Hindlimb muscle (tissue), 1 donor: ENCODE data around the gene HIF1A. TPM values are rescaled to one million over a fixed set of nuclear protein-coding genes. Genes with fewer than 3 reads are reported as not detected.
"Not testable (repeated sequence)": the region's sequence is repeated elsewhere in the genome, so short reads cannot be mapped to it uniquely, and the experiment has no call there.

ENCODE experiments used
- DNase-seq: peaks from one replicate; pipeline ENCODE4 v3.0.0-alpha.2; 2013
- polyA plus RNA-seq: library from polyadenylated mRNA; unstranded; fragments of 120-200 nt; gene quantifications from one replicate; pipeline ENCODE4 v1.2.1, GENCODE V29; 2013; ENCODE audit not compliant: insufficient read length

Gene HIF1A
- polyA plus RNA-seq, result 56.4 TPM

DNA sequence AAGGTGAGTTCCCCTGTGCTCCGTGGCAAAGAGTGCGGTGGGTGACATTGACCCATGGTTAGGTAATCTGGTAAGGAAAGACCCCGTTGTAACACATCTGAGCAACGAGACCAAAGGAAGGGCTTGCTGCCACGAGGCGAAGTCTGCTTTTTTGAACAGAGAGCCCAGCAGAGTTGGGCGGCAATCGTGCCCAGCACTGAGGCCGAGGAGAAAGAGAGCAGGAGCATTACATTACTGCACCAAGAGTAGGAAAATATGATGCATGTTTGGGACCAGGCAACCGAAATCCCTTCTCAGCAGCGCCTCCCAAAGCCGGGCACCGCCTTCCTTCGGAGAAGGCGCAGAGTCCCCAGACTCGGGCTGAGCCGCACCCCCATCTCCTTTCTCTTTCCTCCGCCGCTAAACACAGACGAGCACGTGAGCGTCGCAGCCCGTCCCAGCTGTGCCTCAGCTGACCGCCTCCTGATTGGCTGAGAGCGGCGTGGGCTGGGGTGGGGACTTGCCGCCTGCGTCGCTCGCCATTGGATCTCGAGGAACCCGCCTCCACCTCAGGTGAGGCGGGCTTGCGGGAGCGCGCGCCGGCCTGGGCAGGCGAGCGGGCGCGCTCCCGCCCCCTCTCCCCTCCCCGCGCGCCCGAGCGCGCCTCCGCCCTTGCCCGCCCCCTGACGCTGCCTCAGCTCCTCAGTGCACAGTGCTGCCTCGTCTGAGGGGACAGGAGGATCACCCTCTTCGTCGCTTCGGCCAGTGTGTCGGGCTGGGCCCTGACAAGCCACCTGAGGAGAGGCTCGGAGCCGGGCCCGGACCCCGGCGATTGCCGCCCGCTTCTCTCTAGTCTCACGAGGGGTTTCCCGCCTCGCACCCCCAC, at the start of gene HIF1A:
HIF1A (plus strand) TSS at position 684 of the 865 bp plus-strand sequence. CDS start 292 bp downstream, outside the sequence.
- DNase-seq, result peak; percentile 99

DNA sequence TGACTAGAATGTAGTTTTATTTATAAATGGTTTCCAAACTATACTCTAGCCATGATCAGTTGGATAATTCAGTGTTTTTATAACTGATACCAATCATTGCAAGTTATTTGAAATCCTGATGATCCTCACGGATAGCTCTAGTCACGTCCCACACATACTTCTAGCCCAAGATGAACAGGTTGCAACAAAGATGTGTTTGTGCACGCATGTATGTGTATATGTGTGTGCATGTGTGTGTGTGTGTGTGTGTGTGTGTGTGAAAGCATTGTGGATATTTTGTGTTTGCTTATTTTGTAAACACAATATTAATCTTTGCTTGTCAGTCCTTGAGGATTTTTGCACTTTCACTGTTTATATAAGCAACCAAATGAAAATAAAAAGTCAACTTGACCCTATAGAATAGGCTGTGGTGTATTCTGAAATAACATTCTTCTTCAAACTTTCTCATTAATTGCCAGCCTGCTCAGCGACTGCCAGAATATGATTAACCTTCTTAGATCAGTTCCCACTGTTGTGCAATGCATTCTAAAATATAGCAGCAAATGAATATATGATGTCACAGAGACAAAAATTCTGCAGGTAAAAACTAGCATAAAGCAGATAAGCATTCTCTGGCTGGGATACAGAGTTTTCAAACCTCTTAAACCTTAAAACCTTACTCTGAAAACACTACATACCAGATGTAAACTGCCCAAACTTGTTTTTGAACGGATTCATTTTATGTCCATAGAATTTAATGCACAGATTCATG, 48.8 kb upstream of the HIF1A start:
- no peak for DNase-seq

DNA sequence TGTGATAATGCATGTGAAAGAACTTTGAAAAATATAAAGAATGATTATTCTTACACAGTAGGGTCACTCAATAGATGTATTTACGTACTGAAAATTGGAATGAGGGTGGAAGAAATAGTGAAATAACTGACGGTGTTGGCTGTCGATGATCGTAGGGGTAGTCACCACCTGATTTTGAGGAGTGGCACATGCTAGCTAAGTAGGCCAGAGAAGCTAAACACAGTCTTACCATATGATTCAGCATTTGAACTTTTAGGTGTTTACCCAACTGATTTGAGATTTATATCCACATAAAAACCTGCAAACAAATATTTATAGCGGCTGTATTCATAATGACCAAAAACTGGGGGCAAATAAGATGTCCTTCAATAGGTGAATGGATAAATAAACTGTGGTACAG, 47.6 kb upstream of the HIF1A start:
- DNase-seq, result no peak

DNA sequence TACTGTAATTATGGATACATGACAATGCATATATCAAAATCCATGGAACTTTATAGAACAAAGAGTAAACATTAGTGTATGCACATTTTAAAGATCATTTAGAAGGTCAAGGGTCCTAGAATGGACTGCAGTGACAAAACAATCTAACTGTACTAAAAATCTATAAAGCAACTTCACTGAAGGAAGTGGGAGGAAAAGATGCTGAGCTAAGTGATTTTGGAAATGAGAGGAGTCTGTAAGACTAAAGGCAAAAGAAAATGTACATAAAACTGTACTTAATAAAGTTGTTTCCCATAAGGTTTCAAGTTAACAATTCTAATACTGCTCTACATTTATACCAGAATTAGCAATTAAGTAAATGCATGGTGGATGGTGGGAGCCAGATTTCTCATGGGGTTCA, 46.9 kb upstream of the HIF1A start:
- DNase-seq, result no peak

DNA sequence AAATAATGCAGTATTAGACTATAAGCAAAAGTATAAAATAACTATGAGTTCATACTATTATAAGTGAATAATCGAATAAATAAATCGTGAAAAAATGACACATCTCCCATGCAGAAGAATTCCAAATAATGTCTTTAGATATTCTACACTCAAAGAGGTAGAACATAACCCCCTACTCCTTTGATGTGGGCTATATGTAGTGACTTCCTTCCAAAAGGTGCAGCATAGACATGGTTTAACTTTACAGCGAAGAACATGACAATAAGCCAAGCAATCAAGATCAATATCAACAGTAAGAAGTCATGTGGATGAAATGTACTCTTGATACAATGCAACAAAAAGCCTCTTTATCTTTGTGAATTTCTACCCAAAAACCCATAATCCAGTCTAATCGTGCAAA, 46.0 kb upstream of the HIF1A start:
- DNase-seq, result no peak

DNA sequence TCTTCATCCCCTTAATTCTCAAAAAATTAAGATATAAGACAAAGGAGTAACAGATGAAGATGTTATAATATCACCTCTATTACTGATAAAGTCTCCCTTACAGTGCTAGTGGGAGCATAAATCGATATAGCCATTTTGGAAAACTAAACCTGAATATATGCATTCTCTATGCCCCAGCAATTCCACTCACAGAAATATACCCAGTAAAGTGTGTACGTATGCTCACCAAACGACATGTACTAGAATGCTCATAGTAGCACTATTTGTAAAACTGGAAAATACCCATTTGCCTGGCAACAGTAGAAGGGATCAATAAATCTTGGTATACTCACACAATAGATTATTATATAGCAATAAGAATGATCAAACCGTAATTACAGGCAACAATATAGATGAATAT, 44.0 kb upstream of the HIF1A start:
- no peak for DNase-seq

DNA sequence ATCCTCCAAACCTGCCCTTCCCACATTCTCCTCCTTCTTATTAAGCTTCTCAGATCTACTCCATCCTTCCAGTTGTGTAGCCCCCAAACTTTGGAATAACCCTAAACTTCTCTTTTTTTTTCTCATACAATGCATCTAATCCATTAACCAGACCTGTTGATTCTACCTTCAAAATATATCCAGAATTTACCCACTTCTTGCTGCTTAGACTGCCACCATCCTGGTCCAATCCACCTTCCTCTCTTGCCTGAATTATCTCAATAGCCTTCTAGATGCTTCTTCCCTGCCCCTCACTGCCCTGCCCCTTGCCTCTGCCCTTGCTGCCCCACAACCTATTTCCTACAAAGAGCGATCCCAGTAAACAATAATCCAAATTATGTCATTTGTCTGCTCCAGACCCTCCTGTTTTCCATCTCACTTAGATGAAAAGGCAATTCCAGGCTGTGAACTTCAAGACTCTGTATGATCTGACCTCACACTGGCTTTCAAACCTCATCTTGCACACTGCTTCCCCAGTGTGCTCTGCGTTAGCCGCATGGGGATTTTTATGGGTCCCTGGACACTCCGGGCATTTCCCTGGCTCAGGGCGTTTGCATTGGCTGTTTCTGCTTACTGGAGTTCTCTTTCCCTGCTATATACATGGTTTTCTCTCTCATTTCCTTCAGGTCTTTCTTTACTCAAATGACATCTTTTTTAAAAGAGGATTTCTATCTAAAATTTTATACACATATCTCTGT, 42.6 kb upstream of the HIF1A start:
- DNase-seq, result no peak

DNA sequence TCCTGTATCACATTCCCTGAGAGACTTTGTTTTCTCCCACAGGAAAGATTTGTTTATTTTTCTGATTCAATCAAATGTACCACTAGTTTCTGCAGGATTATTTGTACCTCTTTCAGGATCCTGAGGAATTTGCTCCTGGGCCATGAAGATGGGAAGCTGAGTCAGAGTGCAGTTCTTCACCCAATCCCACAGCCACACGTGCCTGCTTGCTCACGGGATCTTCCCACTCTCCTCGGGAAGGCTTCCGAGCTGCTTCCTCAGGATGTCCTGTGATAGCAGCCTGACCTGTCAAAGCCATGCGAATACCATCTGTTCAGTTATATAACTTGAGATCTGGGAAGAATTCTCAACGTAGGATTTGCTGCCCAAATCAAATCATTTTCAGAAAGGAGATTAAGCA, 41.8 kb upstream of the HIF1A start:
- no peak for DNase-seq

DNA sequence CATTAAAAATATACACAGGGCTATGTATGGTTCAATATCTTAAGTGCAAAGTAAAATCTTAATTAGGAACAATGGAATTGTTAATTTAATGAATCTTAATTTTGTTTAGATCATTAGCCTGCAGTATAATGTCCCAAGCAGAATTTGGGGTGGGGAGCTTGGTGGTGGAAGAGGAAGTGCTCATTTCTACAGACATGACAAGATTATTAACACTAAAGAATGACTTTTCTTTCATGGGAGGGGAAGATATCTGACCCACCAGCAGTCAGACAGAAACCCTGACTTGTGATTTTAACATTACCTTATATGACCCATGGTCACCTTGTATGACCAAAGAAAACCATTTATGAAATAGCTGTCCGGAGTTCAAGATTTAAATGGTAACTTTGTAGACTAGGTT, 41.3 kb upstream of the HIF1A start:
- no peak for DNase-seq

DNA sequence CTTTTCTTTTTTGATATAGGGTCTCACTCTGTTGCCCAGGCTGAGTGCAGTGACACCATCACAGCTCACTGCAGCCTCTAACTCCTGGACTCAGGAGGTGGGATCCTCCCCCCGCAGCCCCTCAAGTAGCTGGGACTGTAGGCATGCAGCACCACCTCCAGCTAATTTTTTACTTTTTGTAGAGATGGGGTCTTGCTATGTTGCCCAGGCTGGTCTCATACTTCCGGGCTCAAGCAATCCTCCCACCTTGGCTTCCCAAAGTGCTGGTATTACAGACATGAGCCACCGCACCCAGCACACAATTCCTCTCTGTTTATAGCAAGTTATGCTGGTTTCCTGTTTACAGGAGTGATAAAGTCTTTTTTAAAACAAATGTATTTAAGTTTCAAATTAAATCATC, 39.5 kb upstream of the HIF1A start:
- no peak for DNase-seq

DNA sequence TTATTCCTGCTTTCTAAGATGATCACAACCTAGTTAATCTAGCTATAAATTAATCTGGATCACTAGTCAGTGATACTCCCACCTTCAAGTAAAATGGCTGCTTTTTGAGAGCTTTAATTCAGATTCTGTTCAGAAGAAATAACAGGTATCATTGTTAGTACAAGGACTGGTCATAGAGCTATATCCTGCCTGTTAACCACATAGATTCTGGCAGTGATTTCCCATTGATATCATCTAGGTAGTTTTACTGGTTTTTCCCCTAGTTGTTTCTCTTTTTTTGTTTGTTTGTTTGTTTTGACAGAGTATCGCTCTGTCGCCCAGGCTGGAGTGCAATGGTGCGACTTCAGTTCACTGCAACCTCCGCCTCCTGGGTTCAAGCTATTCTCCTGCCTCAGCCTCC, 39.0 kb upstream of the HIF1A start:
- DNase-seq, result no peak

DNA sequence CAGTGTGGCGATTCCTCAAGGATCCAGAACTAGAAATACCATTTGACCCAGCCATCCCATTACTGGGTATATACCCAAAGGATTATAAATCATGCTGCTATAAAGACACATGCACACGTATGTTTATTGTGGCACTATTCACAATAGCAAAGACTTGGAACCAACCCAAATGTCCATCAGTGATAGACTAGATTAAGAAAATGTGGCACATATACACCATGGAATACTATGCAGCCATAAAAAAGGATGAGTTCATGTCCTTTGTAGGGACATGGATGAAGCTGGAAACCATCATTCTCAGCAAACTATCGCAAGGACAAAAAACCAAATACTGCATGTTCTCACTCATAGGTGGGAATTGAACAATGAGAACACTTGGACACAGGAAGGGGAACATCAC, 37.2 kb upstream of the HIF1A start:
- DNase-seq, result not testable (repeated sequence)

DNA sequence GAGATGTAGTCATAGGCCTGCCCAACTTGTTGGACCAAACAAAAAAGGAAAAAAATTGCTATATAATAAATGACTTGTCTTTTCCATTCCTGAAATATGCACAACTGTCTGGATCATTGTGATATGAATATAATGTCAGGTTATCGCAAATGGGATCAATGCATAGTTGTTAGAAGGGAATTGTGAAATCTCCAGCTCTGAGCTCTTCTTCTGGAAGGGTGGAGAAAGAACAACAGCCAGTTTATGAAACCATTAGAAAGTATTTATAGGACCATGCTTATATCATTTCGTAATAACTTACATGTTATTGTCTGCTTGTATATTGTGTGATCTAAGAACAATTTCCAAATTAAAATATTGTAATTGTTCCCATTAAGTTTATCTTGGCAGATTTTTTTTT, 35.7 kb upstream of the HIF1A start:
- DNase-seq, result no peak

DNA sequence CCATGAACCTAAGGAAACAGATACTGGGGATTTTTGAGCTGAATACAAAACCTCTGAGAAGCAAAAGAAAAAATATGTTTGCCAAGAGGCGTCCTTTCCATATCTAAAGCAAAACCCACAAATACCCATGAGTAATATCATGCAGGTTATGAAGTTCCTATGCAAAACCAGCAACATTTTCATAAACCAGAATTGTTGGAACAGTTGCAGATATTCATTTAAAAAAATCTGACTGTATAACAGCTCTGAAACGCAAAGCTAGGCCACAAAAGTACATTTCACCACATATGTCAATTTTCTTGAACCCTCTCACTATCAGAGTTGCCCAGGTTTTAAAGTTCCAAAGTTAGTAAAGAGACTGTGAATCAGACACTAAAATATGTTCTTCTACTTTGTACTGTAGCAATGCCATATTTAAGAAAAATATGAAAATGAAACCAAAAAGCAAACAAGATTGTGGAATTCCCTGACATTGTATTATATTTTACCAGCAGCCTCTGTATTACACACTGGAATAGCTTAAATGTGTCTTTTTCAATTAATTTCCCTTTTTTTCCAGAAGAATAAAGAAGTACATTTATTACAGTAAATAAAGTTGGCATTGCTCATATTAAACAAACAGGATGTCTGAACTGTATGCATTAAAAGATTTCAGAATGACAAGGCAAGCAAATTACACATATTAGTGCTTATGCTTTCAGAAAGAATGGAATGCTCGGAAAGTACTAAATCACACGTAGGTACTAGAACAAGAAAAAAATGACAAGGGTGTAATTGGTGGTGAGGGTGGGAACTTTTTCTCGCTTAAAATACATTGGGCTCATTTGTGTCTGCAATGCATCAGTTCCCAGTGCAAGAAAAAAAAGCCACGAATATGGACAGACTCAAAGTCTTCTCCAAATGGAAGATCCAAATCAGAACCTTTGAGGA, 33.6 kb upstream of the HIF1A start:
- DNase-seq, result no peak

DNA sequence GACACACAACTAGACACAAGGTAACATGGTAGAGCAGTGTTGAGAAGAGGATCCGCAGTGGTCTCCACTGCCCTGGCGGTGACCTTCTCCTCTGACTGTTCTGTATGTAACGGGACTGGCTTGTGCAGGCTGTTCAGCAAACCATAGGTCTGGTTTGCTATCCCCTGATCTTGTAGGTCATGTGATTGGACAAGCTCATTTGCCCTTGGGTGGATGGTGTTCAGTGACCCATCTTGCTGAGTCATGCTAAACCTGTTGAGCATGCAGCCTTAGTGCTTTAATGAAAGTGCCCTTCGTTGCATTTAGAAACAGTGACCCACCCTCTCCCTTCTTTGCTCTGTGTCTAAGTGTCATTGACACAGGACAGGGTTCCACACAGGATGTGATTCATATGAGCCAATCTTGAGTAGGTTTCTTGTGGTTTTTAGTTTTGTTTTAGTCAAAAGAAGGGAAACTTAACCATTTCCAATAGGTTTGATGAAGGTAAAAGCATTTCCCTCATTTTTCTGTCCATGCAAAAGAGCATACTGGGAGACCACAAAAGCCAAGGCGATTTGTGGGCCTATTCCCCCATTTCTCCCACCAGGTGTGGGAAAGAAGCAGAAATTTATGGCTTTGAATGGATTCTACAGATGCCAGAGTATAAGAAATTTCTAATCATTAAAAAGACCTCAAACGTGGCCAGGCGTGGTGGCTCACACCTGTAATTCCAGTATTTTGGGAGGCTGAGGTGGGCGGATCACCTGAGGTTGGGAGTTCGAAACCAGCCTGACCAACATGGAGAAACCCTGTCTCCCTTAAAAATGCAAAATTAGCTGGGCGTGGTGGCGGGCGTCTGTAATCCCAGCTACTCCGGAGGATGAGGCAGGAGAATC, 32.6 kb upstream of the HIF1A start:
- no peak for DNase-seq

DNA sequence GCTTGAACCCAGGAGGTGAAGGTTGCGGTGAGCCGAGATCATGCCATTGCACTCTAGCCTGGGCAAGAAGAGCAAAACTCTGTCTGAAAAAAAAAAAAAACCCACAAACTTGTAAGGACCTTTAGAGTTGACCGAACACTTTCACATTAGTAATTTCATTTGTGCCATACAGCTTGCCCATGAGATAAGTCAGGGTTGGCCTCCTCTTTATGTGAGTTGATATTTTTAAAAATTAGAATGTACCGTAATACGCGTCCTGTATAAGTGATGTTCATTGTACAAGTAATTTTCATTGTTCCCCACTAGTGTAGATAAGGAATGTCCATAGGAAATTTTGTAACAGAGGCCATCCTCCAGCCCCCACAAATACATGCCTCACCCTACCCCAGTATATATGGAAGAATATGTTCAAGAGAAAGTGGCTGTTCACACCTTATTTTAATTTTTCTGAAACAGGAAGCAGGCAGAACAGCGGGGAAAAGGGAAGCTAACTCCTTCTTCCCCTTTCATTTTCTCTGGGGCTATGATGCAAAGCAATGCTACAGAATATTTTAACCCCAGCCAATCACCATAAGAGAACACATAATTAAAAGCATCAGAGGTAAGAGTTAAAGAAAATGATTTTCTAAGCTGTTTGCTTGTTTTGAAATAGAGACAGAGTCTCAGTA, 31.9 kb upstream of the HIF1A start:
- no peak for DNase-seq

DNA sequence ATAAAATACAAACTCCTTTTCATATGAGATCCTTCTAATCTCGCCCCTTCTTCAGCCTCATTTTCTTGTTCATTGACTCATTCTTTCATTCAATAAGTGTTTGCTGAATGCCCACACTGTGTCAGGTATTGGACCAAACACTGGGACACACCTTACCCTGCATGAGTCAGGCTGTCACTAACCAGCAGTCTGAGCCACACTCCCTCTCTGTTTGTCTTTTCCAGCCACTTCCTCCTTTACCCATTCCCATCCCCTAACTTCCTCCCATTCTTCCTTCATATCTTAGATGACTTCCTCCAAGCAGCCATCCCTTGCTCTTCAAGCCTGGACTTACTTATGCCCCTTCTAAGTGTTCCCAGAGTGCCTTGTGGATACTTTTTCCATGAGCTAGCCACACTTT, 27.0 kb upstream of the HIF1A start:
- no peak for DNase-seq

DNA sequence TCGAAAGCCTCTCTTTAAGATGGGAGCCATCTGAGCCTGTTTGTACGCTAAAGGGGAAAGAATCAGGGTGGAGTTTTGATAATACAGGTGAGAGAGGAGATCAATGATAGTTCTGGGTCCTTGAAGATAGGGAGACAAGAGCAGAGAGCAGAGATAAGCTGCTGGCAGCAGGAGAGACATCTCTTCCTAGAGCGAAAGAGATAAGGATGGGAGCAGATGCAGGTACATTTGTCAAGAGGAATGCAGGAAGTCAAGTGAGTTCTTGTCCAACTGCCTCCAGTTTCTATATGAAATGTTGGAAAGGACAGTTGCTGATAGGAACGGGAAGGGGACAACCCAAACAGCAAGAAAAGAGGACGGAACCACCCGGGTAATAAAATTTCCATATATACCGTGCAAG, 24.7 kb upstream of the HIF1A start:
- DNase-seq, result no peak

DNA sequence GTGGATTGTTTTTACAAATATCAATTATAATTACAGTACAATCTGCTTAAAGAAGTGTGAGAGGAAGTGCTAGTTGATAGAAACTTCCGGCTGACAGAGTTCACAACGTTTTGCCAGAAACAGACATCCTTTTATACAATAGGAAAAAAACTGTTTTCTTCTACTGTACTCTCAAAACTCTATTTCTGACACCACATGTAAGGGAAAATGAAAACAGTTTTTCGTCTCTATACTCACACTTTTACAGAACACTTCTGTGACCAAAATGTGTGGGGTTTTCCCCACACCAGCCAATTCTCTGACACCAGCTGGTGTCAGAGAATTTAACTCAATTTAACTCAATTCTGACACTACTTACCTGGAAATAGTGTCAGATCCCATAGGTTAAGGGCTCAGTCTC, 24.2 kb upstream of the HIF1A start:
- no peak for DNase-seq

DNA sequence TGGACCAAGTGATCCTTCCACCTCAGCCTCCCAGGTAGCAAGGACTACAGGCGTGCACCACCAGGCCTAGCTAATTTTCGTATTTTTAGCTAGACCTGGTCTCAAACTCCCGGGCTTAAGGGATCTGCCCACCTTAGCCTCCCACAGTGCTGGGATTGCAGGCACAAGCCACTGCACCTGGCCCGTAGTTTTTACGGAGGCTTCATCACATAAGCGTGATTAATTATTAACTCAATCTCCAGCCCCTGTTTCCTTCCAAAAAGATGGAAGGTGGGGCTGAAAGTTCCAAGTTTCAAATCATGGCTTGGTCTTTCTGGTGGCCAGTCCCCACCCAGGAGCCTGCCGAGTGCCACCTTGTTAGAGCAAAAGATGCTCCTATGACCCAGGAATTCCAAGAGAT, 22.5 kb upstream of the HIF1A start:
- no peak for DNase-seq

DNA sequence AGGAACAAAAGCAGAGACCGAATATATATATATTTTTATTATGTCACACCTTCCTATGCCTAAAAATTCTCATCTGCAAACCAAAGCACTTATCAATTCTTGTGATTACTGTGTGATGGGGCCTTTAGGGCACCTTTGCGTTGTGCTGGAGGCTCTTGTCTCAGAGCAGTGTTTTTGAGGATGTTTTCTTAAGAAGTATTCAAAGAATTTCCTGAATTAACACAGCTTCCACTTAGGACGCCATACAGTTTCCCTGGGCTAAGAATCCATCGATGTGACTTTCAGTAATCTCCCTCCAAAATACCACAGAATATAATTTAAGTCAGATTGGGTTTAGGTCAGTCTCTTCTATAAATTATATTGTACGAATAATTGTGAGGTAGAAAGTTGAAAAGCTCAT, 22.0 kb upstream of the HIF1A start:
- no peak for DNase-seq
